H1 (cell line): ENCODE measurements around the gene UBE2H. TPM values are rescaled to one million over a fixed set of nuclear protein-coding genes. Genes with fewer than 3 reads are reported as not detected.

ENCODE experiments used
- CTCF ChIA-PET: fragments of 300-600 bp; sonication (Branson Sonifier 250); formaldehyde crosslinking; loops from one replicate; lab custom pipeline; 2021; ENCODE audit not compliant: partially characterized antibody; lab: Charles Lee
- POLR2A ChIA-PET: fragments of 300-600 bp; sonication (Branson Sonifier 250); formaldehyde crosslinking; loops from one replicate; lab custom pipeline; 2021; ENCODE audit warnings: inconsistent platforms; ENCODE audit not compliant: partially characterized antibody; lab: Charles Lee
- DNase-seq, 2 experiments: peaks; one replicate each; pipeline versions ENCODE4 v3.0.0 to v3.0.0-alpha.2; 2010 to 2022; ENCODE audit warnings: low spot score in 2 of 2, low read depth in 1 of 2, mixed read lengths in 1 of 2
- FAIRE-seq: peaks from 2 replicates; lab custom pipeline; 2011; peaks lifted over from hg19 to GRCh38; lab: Jason Lieb, UNC
- H2AFZ ChIP-seq: 2 replicates; pipeline ENCODE4 v1.8.1; 2012; ENCODE audit warnings: low read length, inconsistent platforms
- H2AK5ac ChIP-seq: 2 replicates; pipeline ENCODE4 v1.6.1; 2013; ENCODE audit warnings: low read depth, low read length
- H2BK120ac ChIP-seq: replicated peaks from 2 replicates; pipeline ENCODE3; 2013; ENCODE audit warnings: low read depth, low read length, inconsistent platforms
- H2BK12ac ChIP-seq: 2 replicates; pipeline ENCODE4 v1.6.1; 2013; ENCODE audit warnings: low read depth, low read length
- H2BK15ac ChIP-seq: 2 replicates; pipeline ENCODE4 v1.6.1; 2013; ENCODE audit warnings: low read length
- H2BK20ac ChIP-seq: 2 replicates; pipeline ENCODE4 v1.6.1; 2013; ENCODE audit warnings: low read length
- H2BK5ac ChIP-seq: 2 replicates; pipeline ENCODE4 v1.6.1; 2013; ENCODE audit warnings: low read depth, low read length
- H3K14ac ChIP-seq: 2 replicates; pipeline ENCODE4 v1.6.1; 2013; ENCODE audit warnings: inconsistent platforms; ENCODE audit not compliant: insufficient read length
- H3K18ac ChIP-seq: 2 replicates; pipeline ENCODE4 v1.6.1; 2013; ENCODE audit warnings: low read length; ENCODE audit errors: extremely low read depth
- H3K23ac ChIP-seq: 2 replicates; pipeline ENCODE4 v1.6.1; 2013; ENCODE audit warnings: inconsistent platforms; ENCODE audit not compliant: insufficient read length
- H3K23me2 ChIP-seq: 2 replicates; pipeline ENCODE4 v1.6.1; 2013; ENCODE audit warnings: low read depth, low read length
- H3K27ac ChIP-seq: 2 replicates; pipeline ENCODE4 v1.6.1; 2011; ENCODE audit warnings: low read depth, low read length, inconsistent platforms
- H3K27me3 ChIP-seq, 4 experiments: replicated peaks in 1 of 4; 1 replicate in 1 of 4; 2 replicates in 3 of 4; pipeline versions ENCODE4 v1.6.1 to v1.8.1; 2011 to 2013; ENCODE audit warnings: low read length in 3 of 4, mild to moderate bottlenecking in 3 of 4, inconsistent platforms in 2 of 4, mixed read lengths in 2 of 4, moderate library complexity in 1 of 4; ENCODE audit not compliant: control insufficient read depth in 3 of 4, insufficient read depth in 3 of 4; ENCODE audit errors: extremely low read depth in 1 of 4
- H3K36me3 ChIP-seq, 4 experiments: 2 replicates each; pipeline versions ENCODE4 v1.6.1 to v1.8.1; 2011 to 2013; ENCODE audit warnings: mild to moderate bottlenecking in 4 of 4, low read length in 3 of 4, moderate library complexity in 2 of 4, control low read depth in 1 of 4, inconsistent platforms in 1 of 4; ENCODE audit not compliant: insufficient read depth in 4 of 4, control insufficient read depth in 2 of 4
- H3K4ac ChIP-seq: replicated peaks from 2 replicates; pipeline ENCODE3; 2013; ENCODE audit warnings: low read length, low read depth, mixed read lengths, inconsistent platforms; ENCODE audit not compliant: insufficient read length
- H3K4me1 ChIP-seq, 4 experiments: replicated peaks in 1 of 4; 1 replicate in 1 of 4; 2 replicates in 3 of 4; pipeline versions ENCODE4 v1.6.1 to v1.8.1; 2011 to 2013; ENCODE audit warnings: low read length in 3 of 4, inconsistent platforms in 2 of 4, mixed read lengths in 1 of 4; ENCODE audit not compliant: insufficient read depth in 4 of 4, control insufficient read depth in 3 of 4
- H3K4me2 ChIP-seq, 2 experiments: 2 replicates each; pipeline versions ENCODE4 v1.6.1 to v1.8.1; 2011 to 2013; ENCODE audit warnings: low read depth in 2 of 2, low read length in 2 of 2, control low read depth in 1 of 2, inconsistent platforms in 1 of 2, mild to moderate bottlenecking in 1 of 2; ENCODE audit not compliant: insufficient read depth in 1 of 2
- H3K4me3 ChIP-seq, 4 experiments: fragments of 200-600, 300-600 bp in 1 of 4; sonication (generic), shearing (Covaris generic), sonication (Bioruptor Twin) in 1 of 4; 2 replicates each; pipeline versions ENCODE4 v1.5.1 to v1.8.1; 2011 to 2016; ENCODE audit warnings: low read length in 4 of 4, low read depth in 3 of 4, control low read depth in 2 of 4, inconsistent platforms in 2 of 4, mild to moderate bottlenecking in 2 of 4, mixed read lengths in 1 of 4, moderate library complexity in 1 of 4; ENCODE audit not compliant: insufficient read depth in 2 of 4; ENCODE audit errors: extremely low read depth in 1 of 4
- H3K56ac ChIP-seq: replicated peaks from 2 replicates; pipeline ENCODE3; 2013; ENCODE audit warnings: low read depth, mild to moderate bottlenecking, mixed read lengths, low read length, inconsistent platforms; ENCODE audit not compliant: insufficient read length
- H3K79me1 ChIP-seq: 2 replicates; pipeline ENCODE4 v1.6.1; 2013; ENCODE audit warnings: low read depth, low read length, control low read depth
- H3K79me2 ChIP-seq, 2 experiments: 2 replicates each; pipeline versions ENCODE4 v1.6.1 to v1.8.1; 2012 to 2013; ENCODE audit warnings: low read length in 2 of 2, mild to moderate bottlenecking in 2 of 2, inconsistent platforms in 1 of 2; ENCODE audit not compliant: insufficient read depth in 2 of 2, control insufficient read depth in 1 of 2
- H3K9ac ChIP-seq, 4 experiments: replicated peaks in 1 of 4; 1 replicate in 1 of 4; 2 replicates in 3 of 4; pipeline versions ENCODE4 v1.6.1 to v1.8.1; 2011 to 2013; ENCODE audit warnings: low read depth in 3 of 4, low read length in 3 of 4, control low read depth in 2 of 4, mild to moderate bottlenecking in 2 of 4, moderate library complexity in 2 of 4, inconsistent platforms in 1 of 4; ENCODE audit errors: extremely low read depth in 1 of 4
- H3K9me3 ChIP-seq, 2 experiments: 2 replicates each; pipeline versions ENCODE4 v1.6.1 to v1.8.1; 2012 to 2013; ENCODE audit warnings: mild to moderate bottlenecking in 2 of 2, moderate library complexity in 2 of 2, control low read depth in 1 of 2, inconsistent platforms in 1 of 2, low read depth in 1 of 2, low read length in 1 of 2, mixed read lengths in 1 of 2; ENCODE audit not compliant: insufficient read depth in 2 of 2
- H4K20me1 ChIP-seq, 2 experiments: replicated peaks in 1 of 2; 2 replicates each; pipeline versions ENCODE3 to v1.8.1; 2011 to 2013; ENCODE audit warnings: inconsistent platforms in 2 of 2, low read length in 2 of 2, mild to moderate bottlenecking in 1 of 2; ENCODE audit not compliant: insufficient read depth in 2 of 2, control insufficient read depth in 1 of 2
- H4K5ac ChIP-seq: 2 replicates; pipeline ENCODE4 v1.6.1; 2013; ENCODE audit warnings: low read length, low read depth, mixed read lengths, inconsistent platforms; ENCODE audit not compliant: insufficient read length
- H4K8ac ChIP-seq: 2 replicates; pipeline ENCODE4 v1.8.0; 2013; ENCODE audit warnings: mild to moderate bottlenecking, moderate library complexity, low read length, inconsistent platforms; ENCODE audit not compliant: insufficient read depth; ENCODE audit errors: extremely low read depth
- H4K91ac ChIP-seq: replicated peaks from 2 replicates; pipeline ENCODE3; 2013; ENCODE audit warnings: low read length, mixed read lengths, inconsistent platforms; ENCODE audit not compliant: insufficient read length
- CBX8 ChIP-seq: fragments of 300-800, 300-1000 bp; sonication (generic); IDR thresholded peaks from 2 replicates; pipeline ENCODE4 v1.7.1; 2016; ENCODE audit warnings: low read depth, low read length, borderline replicate concordance
- EP300 ChIP-seq, 2 experiments: IDR thresholded peaks; 1 replicate in 1 of 2; 2 replicates in 1 of 2; pipeline ENCODE4 v1.6.1; 2011 to 2012; ENCODE audit warnings: low read depth in 2 of 2, low read length in 2 of 2, mild to moderate bottlenecking in 2 of 2, borderline replicate concordance in 1 of 2, inconsistent platforms in 1 of 2, moderate library complexity in 1 of 2
- HDAC6 ChIP-seq: IDR thresholded peaks from one replicate; pipeline ENCODE4 v1.7.1; 2012; ENCODE audit warnings: low read depth, mild to moderate bottlenecking, inconsistent platforms, low read length, moderate library complexity
- JUN ChIP-seq: IDR thresholded peaks from 2 replicates; pipeline ENCODE4 v1.6.1; 2011; ENCODE audit warnings: low read depth, mild to moderate bottlenecking, improper control_type of control experiment, low read length
- JUND ChIP-seq: IDR thresholded peaks from 2 replicates; pipeline ENCODE4 v1.6.1; 2011; ENCODE audit warnings: mild to moderate bottlenecking, improper control_type of control experiment, low read length
- SAP30 ChIP-seq: fragments of 300-600 bp; sonication (generic); IDR thresholded peaks from 2 replicates; pipeline ENCODE4 v1.7.1; 2012; ENCODE audit warnings: low read length, moderate library complexity, mild to moderate bottlenecking, inconsistent platforms; ENCODE audit not compliant: insufficient read depth, insufficient replicate concordance
- WGBS, 2 experiments: shearing (Covaris generic) in 1 of 2; methylation state at CpG; one replicate each; pipeline versions ENCODE4 v1.1.6 to v1.1.7; 2013 to 2015; ENCODE audit warnings: low lambda C conversion rate in 2 of 2, mixed read lengths in 2 of 2, inconsistent platforms in 1 of 2, low coverage in 1 of 2, missing lambda C conversion rate in 1 of 2; ENCODE audit not compliant: insufficient replicate concordance in 2 of 2, insufficient coverage in 1 of 2, insufficient read length in 1 of 2; ENCODE audit errors: extremely low coverage in 1 of 2, missing lambda C conversion rate in 1 of 2; 5-methylcytosine and 5-hydroxymethylcytosine counted together
- polyA plus RNA-seq, 7 experiments: library from polyadenylated mRNA; depleted of rRNA in 3 of 7; stranded (reverse) in 5 of 7; unstranded in 2 of 7; fragments of >200 nt in 5 of 7; fragments of 200-250 nt in 2 of 7; gene quantifications; 1 replicate in 5 of 7; 2 replicates in 1 of 7; 4 replicates in 1 of 7; pipeline versions ENCODE4 v1.2.1 to v1.2.3, GENCODE V29; 2011 to 2013; ENCODE audit warnings: missing spikeins in 2 of 7, mixed read lengths in 2 of 7
- total RNA-seq: library from RNA; stranded (reverse); fragmentation: NEBNext Ultra II Directional; extraction: Animal tissue kit (Norgen Biotek cat#: 25700); gene quantifications from 2 replicates; pipeline ENCODE4 v1.2.1, GENCODE V29; 2021

The UBE2H gene
- total and polyA plus RNA-seq, 2 of the 8 experiments (the other 6 are each of a cell fraction or from before 2014, with no cell fraction given) = 30.6 to 62.2 TPM

- no peak overlapping the region for H3K27ac ChIP-seq
- WGBS, 2 experiments = 91% methylated on average over 5 of the region's 5 CpGs; no CpG with 5 or more reads in 1 of the 2 experiments
- ChIA-PET CTCF (interaction anchor here (0.6 to 1.7 kb wide), 4 partner anchors 17 to 122 kb away, joined by 3 to 4 read pairs (median 3); no protein-coding TSS in a partner anchor), POLR2A (no interaction called here)
- H2BK120ac ChIP-seq = no peak overlapping the region
- no peak overlapping the region for H2BK15ac ChIP-seq
- no peak overlapping the region for H3K18ac ChIP-seq
- no peak overlapping the region for H3K56ac ChIP-seq
- H2AK5ac ChIP-seq = no peak overlapping the region
- peaks cover 0 to 34% of the 10 kb centered on the region in 2 experiments; a peak in 2 of 4 replicates for H3K79me2 ChIP-seq
- H3K36me3 ChIP-seq = peaks cover 0 to 7% (median 0%) of the 10 kb centered on the region in 4 experiments; a peak in 1 of 8 replicates
- H3K4ac ChIP-seq = no peak overlapping the region
- no peaks in the 10 kb centered on the region for H3K23me2 ChIP-seq
- peaks cover 0 to 3% of the 10 kb centered on the region in 2 experiments for H4K20me1 ChIP-seq
- H3K27me3 ChIP-seq = no peaks in the 10 kb centered on the region; a peak in 1 of 7 replicates
- H3K4me1 ChIP-seq = peaks cover 0 to 2% (median 0%) of the 10 kb centered on the region in 4 experiments; a peak in 1 of 7 replicates
- H2BK5ac ChIP-seq = no peak overlapping the region
- no peak for DNase-seq
- H4K5ac ChIP-seq = no peak overlapping the region
- H4K8ac ChIP-seq = no peak overlapping the region
- no peak for FAIRE-seq
- H3K14ac ChIP-seq = no peak overlapping the region
- no peak overlapping the region for H4K91ac ChIP-seq
- no peaks in the 10 kb centered on the region for H3K9me3 ChIP-seq
- H3K4me2 ChIP-seq = no peak overlapping the region
- no peak overlapping the region for H2BK20ac ChIP-seq
- H2BK12ac ChIP-seq = no peak overlapping the region
- H3K23ac ChIP-seq = no peak overlapping the region
- H3K4me3 ChIP-seq = no peak overlapping the region
- no peak overlapping the region for H3K9ac ChIP-seq
- H2AFZ ChIP-seq = no peak overlapping the region
- H3K79me1 ChIP-seq = peaks cover 2% of the 10 kb centered on the region; the same call in 1 of the 2 replicates
- TF ChIP-seq CBX8 = no peak
- TF ChIP-seq JUN = no peak
- TF ChIP-seq SAP30 = no peak
- TF ChIP-seq HDAC6 = no peak
- no peak for TF ChIP-seq JUND
- no peak for TF ChIP-seq EP300 (IDR thresholded peaks at IDR 0.05; ENCODE audit: borderline replicate concordance in 1 of 2, low read depth in 2 of 2, low read length in 2 of 2)
These were observed 63.5 kb downstream of the UBE2H start for GRCh38 chr7:129889133-129889844.
